Stimulated activated naive CD8-positive, alpha-beta T cell treated with anti-CD3 and anti-CD28 coated beads, Interleukin-15, Interleukin-2, amounts not matched to agents 100 ng/mL and 50 ng/mL, for 24 hours (primary cell): ENCODE data around the gene SERPINF2.
A peak's percentile ranks its signal among the peaks of the same experiment; 100 is the strongest.
"Not testable (repeated sequence)": the region's sequence is repeated elsewhere in the genome, so short reads cannot be mapped to it uniquely, and the experiment has no call there.

Source experiments
- H3K27ac Mint-ChIP-seq: one replicate; pipeline ENCODE4 v1.8.0; 2021; ENCODE audit warnings: mild to moderate bottlenecking, mixed read lengths
- H3K27me3 Mint-ChIP-seq: one replicate; pipeline ENCODE4 v1.8.0; 2021; ENCODE audit warnings: mixed read lengths
- H3K36me3 Mint-ChIP-seq: one replicate; pipeline ENCODE4 v1.8.0; 2021; ENCODE audit warnings: low read depth, mixed read lengths
- H3K4me1 Mint-ChIP-seq: one replicate; pipeline ENCODE4 v1.8.0; 2021; ENCODE audit warnings: low read depth, mixed read lengths
- H3K4me3 Mint-ChIP-seq: one replicate; pipeline ENCODE4 v1.8.0; 2021; ENCODE audit warnings: mild to moderate bottlenecking, mixed read lengths
- H3K9me3 Mint-ChIP-seq: one replicate; pipeline ENCODE4 v1.8.0; 2021; ENCODE audit warnings: mixed read lengths

SERPINF2 gene

GRCh38 chr17:1713160-1713877 lies 29.4 kb upstream of the SERPINF2 start:
- Mint-ChIP-seq H3K9me3 (no peaks in the 10 kb centered on the region), H3K27ac (no peak overlapping the region), H3K4me1 (peaks cover 42% of the 10 kb centered on the region), H3K36me3 (peaks cover 8% of the 10 kb centered on the region), H3K27me3 (peaks cover 28% of the 10 kb centered on the region), H3K4me3 (no peak overlapping the region)

GRCh38 chr17:1713878-1714426 lies 28.7 kb upstream of the SERPINF2 start:
- Mint-ChIP-seq H3K27me3 (peaks cover 25% of the 10 kb centered on the region), H3K4me1 (peaks cover 43% of the 10 kb centered on the region), H3K27ac (no peak overlapping the region), H3K9me3 (no peaks in the 10 kb centered on the region), H3K36me3 (peaks cover 8% of the 10 kb centered on the region), H3K4me3 (peak overlapping the region; percentile 28)

GRCh38 chr17:1714427-1714979 lies 28.2 kb upstream of the SERPINF2 start:
- H3K4me1 Mint-ChIP-seq, result peaks cover 43% of the 10 kb centered on the region

GRCh38 chr17:1714980-1715802 lies 27.5 kb upstream of the SERPINF2 start:
- Mint-ChIP-seq H3K4me3 (peak overlapping the region; percentile 88), H3K27me3 (peaks cover 22% of the 10 kb centered on the region), H3K36me3 (peaks cover 8% of the 10 kb centered on the region), H3K27ac (no peak overlapping the region), H3K9me3 (no peaks in the 10 kb centered on the region), H3K4me1 (peaks cover 43% of the 10 kb centered on the region)

More at GRCh38 chr17:1714427-1714979, 28.2 kb upstream of the SERPINF2 start:
- Mint-ChIP-seq H3K9me3 (no peaks in the 10 kb centered on the region), H3K36me3 (peaks cover 8% of the 10 kb centered on the region), H3K27ac (no peak overlapping the region), H3K4me3 (peak overlapping the region; percentile 28), H3K27me3 (peaks cover 22% of the 10 kb centered on the region)

- peaks cover 21% of the 10 kb centered on the region for H3K27me3 Mint-ChIP-seq
- peaks cover 41% of the 10 kb centered on the region for H3K4me1 Mint-ChIP-seq
- H3K27ac Mint-ChIP-seq, result peak overlapping the region; percentile 26
- H3K9me3 Mint-ChIP-seq, result no peaks in the 10 kb centered on the region
- H3K36me3 Mint-ChIP-seq, result peaks cover 8% of the 10 kb centered on the region
- H3K4me3 Mint-ChIP-seq, result peak overlapping the region; percentile 88
These were observed 26.9 kb upstream of the SERPINF2 start for GRCh38 chr17:1715803-1716075.

GRCh38 chr17:1716076-1716911 lies 26.4 kb upstream of the SERPINF2 start:
- H3K9me3 Mint-ChIP-seq, result no peaks in the 10 kb centered on the region
- peak overlapping the region; percentile 97 for H3K27ac Mint-ChIP-seq
- peaks cover 8% of the 10 kb centered on the region for H3K36me3 Mint-ChIP-seq
- peaks cover 39% of the 10 kb centered on the region for H3K4me1 Mint-ChIP-seq
- peak overlapping the region; percentile 88 for H3K4me3 Mint-ChIP-seq
- peaks cover 15% of the 10 kb centered on the region for H3K27me3 Mint-ChIP-seq

GRCh38 chr17:1716912-1717695 lies 25.6 kb upstream of the SERPINF2 start:
- Mint-ChIP-seq H3K4me1 (peaks cover 35% of the 10 kb centered on the region), H3K27me3 (peaks cover 8% of the 10 kb centered on the region), H3K4me3 (peak overlapping the region; percentile 88), H3K27ac (peak overlapping the region; percentile 97), H3K36me3 (peaks cover 8% of the 10 kb centered on the region), H3K9me3 (no peaks in the 10 kb centered on the region)

GRCh38 chr17:1718362-1719165 lies 24.1 kb upstream of the SERPINF2 start:
- no peaks in the 10 kb centered on the region for H3K36me3 Mint-ChIP-seq
- peaks cover 39% of the 10 kb centered on the region for H3K4me1 Mint-ChIP-seq
- no peaks in the 10 kb centered on the region for H3K9me3 Mint-ChIP-seq
- peak overlapping the region; percentile 88 for H3K4me3 Mint-ChIP-seq
- peaks cover 3% of the 10 kb centered on the region for H3K27me3 Mint-ChIP-seq
- peak overlapping the region; percentile 31 for H3K27ac Mint-ChIP-seq

GRCh38 chr17:1720856-1721386 lies 21.8 kb upstream of the SERPINF2 start:
- H3K36me3 Mint-ChIP-seq, result no peaks in the 10 kb centered on the region
- H3K9me3 Mint-ChIP-seq, result no peaks in the 10 kb centered on the region
- peaks cover 43% of the 10 kb centered on the region for H3K4me1 Mint-ChIP-seq
- H3K27ac Mint-ChIP-seq, result no peak overlapping the region
- no peaks in the 10 kb centered on the region for H3K27me3 Mint-ChIP-seq
- no peak overlapping the region for H3K4me3 Mint-ChIP-seq

GRCh38 chr17:1722022-1722421 lies 20.6 kb upstream of the SERPINF2 start:
- H3K27ac Mint-ChIP-seq, H3K36me3 Mint-ChIP-seq, H3K4me3 Mint-ChIP-seq, H3K27me3 Mint-ChIP-seq, H3K9me3 Mint-ChIP-seq: not testable (repeated sequence)
- peaks cover 41% of the 10 kb centered on the region for H3K4me1 Mint-ChIP-seq

- Mint-ChIP-seq H3K4me1 (peaks cover 35% of the 10 kb centered on the region), H3K27ac (peak within 1 kb of the TSS; percentile 79), H3K4me3 (peak within 1 kb of the TSS; percentile 79), H3K27me3 (no peaks in the 10 kb centered on the region), H3K36me3 (peaks cover 6% of the 10 kb centered on the region), H3K9me3 (no peaks in the 10 kb centered on the region)
These were observed 18.3 kb upstream of the SERPINF2 start, which contains the start of gene WDR81 for GRCh38 chr17:1724351-1724868. TSS of gene WDR81 (plus strand) at chr17:1724704. CDS start at chr17:1724960, 256 bp downstream.

GRCh38 chr17:1724869-1725641 lies 17.6 kb upstream of the SERPINF2 start:
- Mint-ChIP-seq H3K27ac (peak overlapping the region; percentile 67), H3K27me3 (no peaks in the 10 kb centered on the region), H3K9me3 (no peaks in the 10 kb centered on the region), H3K36me3 (peaks cover 6% of the 10 kb centered on the region), H3K4me1 (peaks cover 39% of the 10 kb centered on the region), H3K4me3 (peak overlapping the region; percentile 79)
